Measurements from ENCODE around the gene MAMDC4.

The MAMDC4 gene

DNA sequence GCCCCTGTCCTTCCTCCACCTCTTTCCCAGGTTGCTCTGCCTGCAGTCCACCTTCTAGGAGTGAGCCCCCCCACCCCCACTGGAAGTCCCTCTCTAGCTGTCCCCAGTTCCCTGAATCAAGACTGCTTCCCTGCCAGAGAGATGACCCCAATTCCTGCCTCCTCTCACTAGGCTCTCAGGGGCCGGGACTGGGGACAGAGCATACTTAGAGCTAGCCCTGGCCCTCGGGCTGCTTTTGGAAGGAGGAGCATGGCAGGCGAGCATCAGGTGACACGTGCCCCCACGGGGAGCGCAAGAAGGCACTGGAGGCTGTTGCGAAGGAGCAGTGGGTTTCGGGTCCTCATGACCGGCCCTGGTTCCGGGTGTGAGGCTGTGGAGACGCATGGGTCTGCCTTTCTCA lies 43.9 kb downstream of the MAMDC4 start:
- no peak for DNase-seq (ENCODE audit: extremely low read depth, insufficient read length)
- Histone ChIP-seq H3K4me3 (replicated peaks; ENCODE audit: low read depth, low read length) (no peak overlapping the region), H3K36me3 (ENCODE audit: control insufficient read depth, insufficient read depth, low read length) (peaks cover 13% of the 10 kb centered on the region), H3K27me3 (replicated peaks; ENCODE audit: control insufficient read depth, insufficient read depth, low read length) (no peaks in the 10 kb centered on the region)
- TF ChIP-seq, protein P1, sequence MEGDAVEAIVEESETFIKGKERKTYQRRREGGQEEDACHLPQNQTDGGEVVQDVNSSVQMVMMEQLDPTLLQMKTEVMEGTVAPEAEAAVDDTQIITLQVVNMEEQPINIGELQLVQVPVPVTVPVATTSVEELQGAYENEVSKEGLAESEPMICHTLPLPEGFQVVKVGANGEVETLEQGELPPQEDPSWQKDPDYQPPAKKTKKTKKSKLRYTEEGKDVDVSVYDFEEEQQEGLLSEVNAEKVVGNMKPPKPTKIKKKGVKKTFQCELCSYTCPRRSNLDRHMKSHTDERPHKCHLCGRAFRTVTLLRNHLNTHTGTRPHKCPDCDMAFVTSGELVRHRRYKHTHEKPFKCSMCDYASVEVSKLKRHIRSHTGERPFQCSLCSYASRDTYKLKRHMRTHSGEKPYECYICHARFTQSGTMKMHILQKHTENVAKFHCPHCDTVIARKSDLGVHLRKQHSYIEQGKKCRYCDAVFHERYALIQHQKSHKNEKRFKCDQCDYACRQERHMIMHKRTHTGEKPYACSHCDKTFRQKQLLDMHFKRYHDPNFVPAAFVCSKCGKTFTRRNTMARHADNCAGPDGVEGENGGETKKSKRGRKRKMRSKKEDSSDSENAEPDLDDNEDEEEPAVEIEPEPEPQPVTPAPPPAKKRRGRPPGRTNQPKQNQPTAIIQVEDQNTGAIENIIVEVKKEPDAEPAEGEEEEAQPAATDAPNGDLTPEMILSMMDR (IDR thresholded peaks at IDR 0.05; ENCODE audit: insufficient read depth, low read length, poor library complexity, severe bottlenecking): no peak

DNA sequence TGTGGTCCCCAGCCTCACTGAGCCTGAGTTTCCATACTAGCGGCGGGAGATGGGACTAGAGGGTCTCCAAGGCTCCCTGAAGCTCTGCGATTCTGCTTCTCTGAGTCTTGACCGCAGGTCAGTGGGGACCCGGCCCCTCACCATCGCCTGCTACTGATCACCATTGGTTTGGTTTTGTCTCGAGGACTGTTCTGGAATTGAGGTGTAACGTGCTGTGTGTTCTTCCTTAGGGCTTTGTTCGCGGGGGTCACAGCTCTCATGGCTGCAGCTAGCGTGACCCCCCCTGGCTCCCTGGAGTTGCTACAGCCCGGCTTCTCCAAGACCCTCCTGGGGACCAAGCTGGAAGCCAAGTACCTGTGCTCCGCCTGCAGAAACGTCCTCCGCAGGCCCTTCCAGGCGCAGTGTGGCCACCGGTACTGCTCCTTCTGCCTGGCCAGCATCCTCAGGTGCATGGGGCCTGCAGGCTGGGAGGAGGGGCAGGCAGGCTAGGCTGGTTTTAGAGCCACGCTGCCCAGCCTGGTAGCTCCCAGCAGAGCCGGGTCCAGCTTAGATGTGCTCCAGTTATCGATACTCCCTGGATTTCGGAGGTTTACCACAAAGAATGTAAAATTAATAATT lies 46.4 kb downstream of the MAMDC4 start:
- Histone ChIP-seq H3K36me3 (ENCODE audit: control insufficient read depth, insufficient read depth, low read length) (peaks cover 15% of the 10 kb centered on the region), H3K4me3 (replicated peaks; ENCODE audit: low read depth, low read length) (no peak overlapping the region), H3K27me3 (replicated peaks; ENCODE audit: control insufficient read depth, insufficient read depth, low read length) (no peaks in the 10 kb centered on the region)
- TF ChIP-seq, protein P1 (IDR thresholded peaks at IDR 0.05; ENCODE audit: insufficient read depth, low read length, poor library complexity, severe bottlenecking): no peak
- DNase-seq (ENCODE audit: extremely low read depth, insufficient read length): no peak

DNA sequence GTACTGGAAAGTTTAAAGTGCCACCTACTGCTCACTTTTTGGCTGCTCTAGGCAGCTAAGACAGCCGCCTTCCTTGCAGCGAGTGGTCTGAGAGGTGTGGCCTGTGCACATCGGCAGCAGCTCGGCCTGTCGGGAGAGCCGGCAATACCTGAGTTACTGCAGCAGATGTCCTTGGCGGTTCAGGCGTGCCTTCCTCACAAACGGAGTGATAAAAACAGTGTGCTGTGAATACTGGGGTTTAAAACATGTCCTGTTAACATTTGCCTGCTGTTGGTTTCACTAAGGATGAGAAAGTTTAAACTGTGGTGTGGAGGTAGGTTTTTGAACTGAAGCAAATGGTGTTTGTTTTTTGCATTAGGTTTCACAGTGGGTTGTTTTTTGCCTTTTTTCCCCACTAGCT lies 47.0 kb downstream of the MAMDC4 start:
- TF ChIP-seq, protein P1 (IDR thresholded peaks at IDR 0.05; ENCODE audit: insufficient read depth, low read length, poor library complexity, severe bottlenecking): peak; percentile 56
- H3K4me3 ChIP-seq (replicated peaks; ENCODE audit: low read depth, low read length): no peak overlapping the region
- H3K27me3 ChIP-seq (replicated peaks; ENCODE audit: control insufficient read depth, insufficient read depth, low read length): no peaks in the 10 kb centered on the region
- H3K36me3 ChIP-seq (ENCODE audit: control insufficient read depth, insufficient read depth, low read length): peaks cover 15% of the 10 kb centered on the region
- peak; percentile 71 for DNase-seq (ENCODE audit: extremely low read depth, insufficient read length)

DNA sequence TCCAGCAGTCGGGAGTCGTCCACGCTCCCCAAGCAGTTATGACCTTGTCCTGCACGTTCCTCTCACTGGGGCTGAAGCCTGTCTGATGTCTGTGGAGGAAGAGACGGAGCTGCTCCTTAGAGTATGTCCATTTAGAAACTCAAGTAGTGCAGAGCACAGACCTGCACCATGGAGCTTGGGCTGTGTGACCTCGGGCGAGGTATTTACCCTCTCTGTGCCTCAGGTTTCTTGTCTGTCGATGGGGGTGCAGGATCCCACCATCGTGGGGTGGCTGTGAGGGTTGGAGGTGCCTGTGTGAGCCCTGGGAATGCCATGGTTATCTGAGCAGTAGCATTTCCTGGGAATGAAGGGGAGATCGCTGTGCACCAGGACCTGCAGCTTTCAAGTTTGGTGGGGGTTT lies 48.4 kb downstream of the MAMDC4 start:
- TF ChIP-seq, protein P1 (IDR thresholded peaks at IDR 0.05; ENCODE audit: insufficient read depth, low read length, poor library complexity, severe bottlenecking): no peak
- H3K36me3 ChIP-seq (ENCODE audit: control insufficient read depth, insufficient read depth, low read length): peaks cover 14% of the 10 kb centered on the region
- no peaks in the 10 kb centered on the region for H3K27me3 ChIP-seq (replicated peaks; ENCODE audit: control insufficient read depth, insufficient read depth, low read length)
- no peak for DNase-seq (ENCODE audit: extremely low read depth, insufficient read length)
- H3K4me3 ChIP-seq (replicated peaks; ENCODE audit: low read depth, low read length): no peak overlapping the region

DNA sequence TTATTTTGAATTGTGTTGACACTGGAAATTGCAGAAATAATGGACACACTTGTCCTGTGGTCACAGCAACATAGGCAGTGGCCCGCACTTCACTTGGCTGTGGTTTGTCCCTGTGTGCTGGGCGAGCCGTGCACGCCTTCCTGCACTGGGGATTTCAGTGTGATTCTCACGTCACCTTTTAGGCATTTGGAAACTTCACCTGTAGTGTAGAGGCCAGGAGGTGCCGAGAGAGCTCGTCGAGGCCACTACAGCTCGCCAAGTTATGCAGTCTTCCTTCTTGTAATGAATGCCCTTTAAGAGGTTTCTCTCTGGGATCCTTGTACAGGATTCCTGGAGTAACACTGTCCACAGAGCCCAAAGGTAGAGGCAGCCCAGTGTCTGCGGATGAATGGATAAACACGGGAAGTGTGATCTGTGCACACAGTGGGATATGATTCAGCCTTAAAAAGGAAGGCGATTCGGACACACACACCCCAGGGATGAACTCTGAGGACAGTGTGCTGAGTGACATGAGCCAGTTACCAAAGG lies 48.9 kb downstream of the MAMDC4 start:
- H3K36me3 ChIP-seq (ENCODE audit: control insufficient read depth, insufficient read depth, low read length): peaks cover 16% of the 10 kb centered on the region
- TF ChIP-seq, protein P1 (IDR thresholded peaks at IDR 0.05; ENCODE audit: insufficient read depth, low read length, poor library complexity, severe bottlenecking): no peak
- H3K4me3 ChIP-seq (replicated peaks; ENCODE audit: low read depth, low read length): no peak overlapping the region
- H3K27me3 ChIP-seq (replicated peaks; ENCODE audit: control insufficient read depth, insufficient read depth, low read length): no peaks in the 10 kb centered on the region
- no peak for DNase-seq (ENCODE audit: extremely low read depth, insufficient read length)

All from GM06990 (cell line).